ENCODE results near the gene RMND1.
"Not testable (repeated sequence)": the region's sequence is repeated elsewhere in the genome, so short reads cannot be mapped to it uniquely, and the experiment has no call there.

The RMND1 gene

GRCh38 chr6:151452750-151453427 is 963 bp upstream of the RMND1 start:
- no peak for DNase-seq (ENCODE audit: low read depth in 3 of 3)

GRCh38 chr6:151451417-151451949 is 443 bp downstream of the RMND1 start:
- no peak for DNase-seq (ENCODE audit: low read depth in 3 of 3)

GRCh38 chr6:151450928-151451327 is 998 bp downstream of the RMND1 start:
- not testable (repeated sequence) for DNase-seq (ENCODE audit: low read depth in 3 of 3)

- no peak for DNase-seq (ENCODE audit: low read depth in 3 of 3)
Observed at GRCh38 chr6:151448623-151449022, 3.3 kb downstream of the RMND1 start.

GRCh38 chr6:151447237-151447636 is 4.7 kb downstream of the RMND1 start:
- no peak for DNase-seq (ENCODE audit: low read depth in 3 of 3)

GRCh38 chr6:151445482-151445881 is 6.4 kb downstream of the RMND1 start:
- DNase-seq (ENCODE audit: low read depth in 3 of 3): no peak

GRCh38 chr6:151443911-151444621 is 7.9 kb downstream of the RMND1 start:
- no peak for DNase-seq (ENCODE audit: low read depth in 3 of 3)

GRCh38 chr6:151443454-151443853 is 8.5 kb downstream of the RMND1 start:
- DNase-seq (ENCODE audit: low read depth in 3 of 3): no peak

GRCh38 chr6:151442371-151442770 is 9.6 kb downstream of the RMND1 start:
- no peak for DNase-seq (ENCODE audit: low read depth in 3 of 3)

GRCh38 chr6:151441390-151442166 is 10.3 kb downstream of the RMND1 start:
- DNase-seq (ENCODE audit: low read depth in 3 of 3): no peak

- no peak for DNase-seq (ENCODE audit: low read depth in 3 of 3)
Observed at GRCh38 chr6:151440930-151441329, 11.0 kb downstream of the RMND1 start.

GRCh38 chr6:151440498-151440897 is 11.4 kb downstream of the RMND1 start:
- DNase-seq (ENCODE audit: low read depth in 3 of 3): no peak

GRCh38 chr6:151437401-151437800 is 14.5 kb downstream of the RMND1 start:
- DNase-seq (ENCODE audit: low read depth in 3 of 3): no peak

GRCh38 chr6:151436802-151437201 is 15.1 kb downstream of the RMND1 start:
- no peak for DNase-seq (ENCODE audit: low read depth in 3 of 3)

GRCh38 chr6:151436300-151436699 is 15.6 kb downstream of the RMND1 start:
- no peak for DNase-seq (ENCODE audit: low read depth in 3 of 3)

GRCh38 chr6:151434369-151434768 is 17.6 kb downstream of the RMND1 start:
- no peak for DNase-seq (ENCODE audit: low read depth in 3 of 3)

- no peak for DNase-seq (ENCODE audit: low read depth in 3 of 3)
Observed at GRCh38 chr6:151432651-151433050, 19.3 kb downstream of the RMND1 start.

GRCh38 chr6:151431337-151431736 is 20.6 kb downstream of the RMND1 start:
- no peak for DNase-seq (ENCODE audit: low read depth in 3 of 3)

- no peak for DNase-seq (ENCODE audit: low read depth in 3 of 3)
Observed at GRCh38 chr6:151430886-151431285, 21.0 kb downstream of the RMND1 start.

GRCh38 chr6:151428093-151428735 is 23.7 kb downstream of the RMND1 start:
- no peak for DNase-seq (ENCODE audit: low read depth in 3 of 3)

GRCh38 chr6:151425561-151425960 is 26.4 kb downstream of the RMND1 start:
- DNase-seq (ENCODE audit: low read depth in 3 of 3): no peak

- DNase-seq (ENCODE audit: low read depth in 3 of 3): no peak
Observed at GRCh38 chr6:151422981-151423380, 28.9 kb downstream of the RMND1 start.

Measured in stimulated activated CD4-positive, alpha-beta T cell treated with anti-CD3 and anti-CD28 coated beads, TNF-alpha, amount 100 ng/mL, for 24 hours (primary cell).